ENCODE measurements around the gene STX7.
"Not testable (repeated sequence)": the region's sequence is repeated elsewhere in the genome, so short reads cannot be mapped to it uniquely, and the experiment has no call there.

STX7 gene

DNA sequence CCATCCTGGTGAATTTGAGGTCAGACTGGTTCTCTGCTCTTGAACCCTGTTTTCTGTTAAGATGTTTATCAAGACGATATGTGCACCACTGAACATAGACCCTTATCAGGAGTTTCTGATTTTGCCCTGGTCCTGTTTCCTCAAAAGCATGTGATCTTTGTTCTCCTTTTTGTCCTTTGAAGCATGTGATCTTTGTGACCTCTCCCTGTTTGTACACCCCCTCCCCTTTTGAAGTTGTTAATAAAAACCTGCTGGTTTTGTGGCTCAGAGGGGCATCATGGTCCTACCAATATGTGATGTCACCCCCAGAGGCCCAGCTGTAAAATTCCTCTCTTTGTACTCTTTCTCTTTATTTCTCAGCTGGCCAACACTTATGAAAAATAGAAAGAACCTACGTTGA is 21.6 kb upstream of the STX7 start:
- H3K36me3 ChIP-seq (ENCODE audit: control insufficient read depth in 2 of 2, insufficient read depth in 1 of 2, low read length in 2 of 2); H3K27ac ChIP-seq (ENCODE audit: extremely low read depth, low read depth, low read length); H3K9me3 ChIP-seq (ENCODE audit: control insufficient read depth, insufficient read depth, low read depth, low read length); H3K4me1 ChIP-seq (ENCODE audit: control insufficient read depth, insufficient read depth, low read length); CTCF ChIA-PET; POLR2A ChIA-PET; H3K4me3 ChIP-seq (ENCODE audit: low read depth, low read length): not testable (repeated sequence)
- TF ChIP-seq SETDB1 (IDR thresholded peaks at IDR 0.05; ENCODE audit: insufficient read length, low read length): peak; percentile 71

DNA sequence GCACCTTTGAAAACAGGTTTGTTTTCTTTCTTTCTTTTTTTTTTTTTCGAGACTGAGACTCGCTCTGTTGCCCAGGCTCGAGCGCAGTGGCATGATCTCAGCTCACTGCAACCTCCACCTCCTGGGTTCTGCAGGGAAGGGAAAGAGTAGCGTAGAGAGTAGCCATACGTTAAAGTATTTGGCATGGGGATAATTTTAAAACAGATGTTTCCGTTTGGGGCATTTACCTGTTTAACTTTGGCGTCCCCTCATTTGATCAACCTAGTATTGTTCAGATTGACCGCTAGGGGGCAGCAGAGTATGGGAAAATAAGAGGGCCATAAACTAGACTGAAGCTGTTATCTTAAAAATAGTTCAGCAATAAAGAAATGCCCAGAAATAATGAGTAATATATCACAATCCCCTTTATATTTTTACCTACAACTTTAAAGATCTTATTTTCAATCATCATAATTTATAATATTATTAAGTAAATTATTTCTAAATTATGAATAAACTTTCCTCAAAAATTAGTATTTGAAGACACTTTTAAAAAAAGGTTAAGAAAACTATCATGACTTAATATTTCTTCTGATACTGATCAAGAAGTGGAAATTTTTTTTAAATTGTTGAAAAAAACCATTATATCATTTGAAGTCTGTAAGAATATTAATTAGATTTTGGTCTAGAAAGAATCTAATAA is 17.5 kb upstream of the STX7 start:
- Histone ChIP-seq H3K4me3 (ENCODE audit: low read depth, low read length) (peak overlapping the region; percentile 25; the same call in 1 of the 2 replicates), H3K36me3 (ENCODE audit: control insufficient read depth in 2 of 2, insufficient read depth in 1 of 2, low read length in 2 of 2) (no peaks in the 10 kb centered on the region), H3K27ac (ENCODE audit: extremely low read depth, low read depth, low read length) (no peak overlapping the region), H3K4me1 (ENCODE audit: control insufficient read depth, insufficient read depth, low read length) (peaks cover 5% of the 10 kb centered on the region; the same call in 1 of the 2 replicates), H3K9me3 (ENCODE audit: control insufficient read depth, insufficient read depth, low read depth, low read length) (no peaks in the 10 kb centered on the region)
- CTCF ChIA-PET: interaction anchor here (0.5 to 2.9 kb wide), 45 partner anchors 8 to 1390 kb away, joined by 3 to 20 read pairs (median 3); partner anchors contain the start of genes TAAR8, TAAR9 and VNN1
- POLR2A ChIA-PET: no interaction called here
- TF ChIP-seq ZNF660 (tag by site-specific recombination; IDR thresholded peaks at IDR 0.05): peak; percentile 56; the same call in 1 of the 2 replicates
- TF ChIP-seq, protein P1, sequence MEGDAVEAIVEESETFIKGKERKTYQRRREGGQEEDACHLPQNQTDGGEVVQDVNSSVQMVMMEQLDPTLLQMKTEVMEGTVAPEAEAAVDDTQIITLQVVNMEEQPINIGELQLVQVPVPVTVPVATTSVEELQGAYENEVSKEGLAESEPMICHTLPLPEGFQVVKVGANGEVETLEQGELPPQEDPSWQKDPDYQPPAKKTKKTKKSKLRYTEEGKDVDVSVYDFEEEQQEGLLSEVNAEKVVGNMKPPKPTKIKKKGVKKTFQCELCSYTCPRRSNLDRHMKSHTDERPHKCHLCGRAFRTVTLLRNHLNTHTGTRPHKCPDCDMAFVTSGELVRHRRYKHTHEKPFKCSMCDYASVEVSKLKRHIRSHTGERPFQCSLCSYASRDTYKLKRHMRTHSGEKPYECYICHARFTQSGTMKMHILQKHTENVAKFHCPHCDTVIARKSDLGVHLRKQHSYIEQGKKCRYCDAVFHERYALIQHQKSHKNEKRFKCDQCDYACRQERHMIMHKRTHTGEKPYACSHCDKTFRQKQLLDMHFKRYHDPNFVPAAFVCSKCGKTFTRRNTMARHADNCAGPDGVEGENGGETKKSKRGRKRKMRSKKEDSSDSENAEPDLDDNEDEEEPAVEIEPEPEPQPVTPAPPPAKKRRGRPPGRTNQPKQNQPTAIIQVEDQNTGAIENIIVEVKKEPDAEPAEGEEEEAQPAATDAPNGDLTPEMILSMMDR (tag by site-specific recombination; IDR thresholded peaks at IDR 0.05): peak; percentile 56
- no peak for TF ChIP-seq ZNF785 (tag by site-specific recombination; IDR thresholded peaks at IDR 0.05)
- TF ChIP-seq ZEB2 (tag by site-specific recombination; IDR thresholded peaks at IDR 0.05): 0 out of 2 replicates have a peak, but pooled peaks have one; percentile 33
- TF ChIP-seq, protein P2, sequence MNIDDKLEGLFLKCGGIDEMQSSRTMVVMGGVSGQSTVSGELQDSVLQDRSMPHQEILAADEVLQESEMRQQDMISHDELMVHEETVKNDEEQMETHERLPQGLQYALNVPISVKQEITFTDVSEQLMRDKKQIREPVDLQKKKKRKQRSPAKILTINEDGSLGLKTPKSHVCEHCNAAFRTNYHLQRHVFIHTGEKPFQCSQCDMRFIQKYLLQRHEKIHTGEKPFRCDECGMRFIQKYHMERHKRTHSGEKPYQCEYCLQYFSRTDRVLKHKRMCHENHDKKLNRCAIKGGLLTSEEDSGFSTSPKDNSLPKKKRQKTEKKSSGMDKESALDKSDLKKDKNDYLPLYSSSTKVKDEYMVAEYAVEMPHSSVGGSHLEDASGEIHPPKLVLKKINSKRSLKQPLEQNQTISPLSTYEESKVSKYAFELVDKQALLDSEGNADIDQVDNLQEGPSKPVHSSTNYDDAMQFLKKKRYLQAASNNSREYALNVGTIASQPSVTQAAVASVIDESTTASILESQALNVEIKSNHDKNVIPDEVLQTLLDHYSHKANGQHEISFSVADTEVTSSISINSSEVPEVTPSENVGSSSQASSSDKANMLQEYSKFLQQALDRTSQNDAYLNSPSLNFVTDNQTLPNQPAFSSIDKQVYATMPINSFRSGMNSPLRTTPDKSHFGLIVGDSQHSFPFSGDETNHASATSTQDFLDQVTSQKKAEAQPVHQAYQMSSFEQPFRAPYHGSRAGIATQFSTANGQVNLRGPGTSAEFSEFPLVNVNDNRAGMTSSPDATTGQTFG (tag by site-specific recombination; IDR thresholded peaks at IDR 0.05; ENCODE audit: borderline replicate concordance): no peak
- peak; percentile 80 for TF ChIP-seq ZNF654 (tag by site-specific recombination; IDR thresholded peaks at IDR 0.05; ENCODE audit: low read depth)
- TF ChIP-seq, protein P3, sequence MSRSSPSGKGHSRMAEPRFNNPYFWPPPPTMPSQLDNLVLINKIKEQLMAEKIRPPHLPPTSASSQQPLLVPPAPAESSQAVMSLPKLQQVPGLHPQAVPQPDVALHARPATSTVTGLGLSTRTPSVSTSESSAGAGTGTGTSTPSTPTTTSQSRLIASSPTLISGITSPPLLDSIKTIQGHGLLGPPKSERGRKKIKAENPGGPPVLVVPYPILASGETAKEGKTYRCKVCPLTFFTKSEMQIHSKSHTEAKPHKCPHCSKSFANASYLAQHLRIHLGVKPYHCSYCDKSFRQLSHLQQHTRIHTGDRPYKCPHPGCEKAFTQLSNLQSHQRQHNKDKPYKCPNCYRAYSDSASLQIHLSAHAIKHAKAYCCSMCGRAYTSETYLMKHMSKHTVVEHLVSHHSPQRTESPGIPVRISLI (tag by site-specific recombination; IDR thresholded peaks at IDR 0.05): 0 out of 2 replicates have a peak, but pooled peaks have one; percentile 24

DNA sequence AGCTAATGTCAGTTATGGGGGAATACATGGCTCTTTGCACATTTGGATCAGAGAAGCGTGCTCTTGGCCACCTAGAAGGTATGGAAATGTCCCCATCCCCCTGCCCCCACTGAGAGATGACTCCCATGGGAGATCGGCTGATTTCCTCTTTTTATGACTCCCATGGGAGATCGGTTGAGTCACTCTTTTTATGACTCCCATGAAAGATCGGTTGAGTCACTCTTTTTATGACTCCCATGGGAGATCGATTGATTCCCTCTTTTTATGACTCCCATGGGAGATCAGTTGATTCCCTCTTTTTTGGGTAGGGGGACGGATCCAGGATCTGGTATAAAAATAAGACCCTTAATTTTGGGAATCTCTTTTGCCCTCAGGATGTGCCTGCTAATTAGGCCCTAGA is 14.9 kb upstream of the STX7 start:
- Histone ChIP-seq H3K4me1 (ENCODE audit: control insufficient read depth, insufficient read depth, low read length) (peaks cover 5% of the 10 kb centered on the region; the same call in 1 of the 2 replicates), H3K4me3 (ENCODE audit: low read depth, low read length) (no peak overlapping the region), H3K36me3 (ENCODE audit: control insufficient read depth in 2 of 2, insufficient read depth in 1 of 2, low read length in 2 of 2) (no peaks in the 10 kb centered on the region), H3K27ac (ENCODE audit: extremely low read depth, low read depth, low read length) (no peak overlapping the region; the same call in 1 of the 2 replicates), H3K9me3 (ENCODE audit: control insufficient read depth, insufficient read depth, low read depth, low read length) (no peaks in the 10 kb centered on the region)
- CTCF ChIA-PET: interaction anchor here (0.7 to 2.0 kb wide), 7 partner anchors 10 to 839 kb away, joined by 3 to 15 read pairs (median 4); partner anchors contain the start of gene STX7
- POLR2A ChIA-PET: no interaction called here
- no peak for TF ChIP-seq ZNF292 (tag by site-specific recombination; IDR thresholded peaks at IDR 0.05; ENCODE audit: borderline replicate concordance, low read depth)
- peak; percentile 76 for TF ChIP-seq SP7 (tag by site-specific recombination; IDR thresholded peaks at IDR 0.05)
- TF ChIP-seq ZNF223 (tag by site-specific recombination; IDR thresholded peaks at IDR 0.05): no peak
- no peak for TF ChIP-seq ZNF777 (tag by site-specific recombination; IDR thresholded peaks at IDR 0.05; ENCODE audit: borderline replicate concordance)
- peak; percentile 92 for TF ChIP-seq ZSCAN23 (tag by site-specific recombination; IDR thresholded peaks at IDR 0.05)
- TF ChIP-seq ZNF2 (tag by site-specific recombination; IDR thresholded peaks at IDR 0.05): no peak
- TF ChIP-seq ZNF311 (tag by site-specific recombination; IDR thresholded peaks at IDR 0.05; ENCODE audit: borderline replicate concordance): no peak
- no peak for TF ChIP-seq ZNF132 (tag by site-specific recombination; IDR thresholded peaks at IDR 0.05; ENCODE audit: borderline replicate concordance)
- TF ChIP-seq SP2 (tag by site-specific recombination; IDR thresholded peaks at IDR 0.05): no peak
- TF ChIP-seq MYNN (tag by site-specific recombination; IDR thresholded peaks at IDR 0.05; ENCODE audit: borderline replicate concordance): no peak
- TF ChIP-seq, protein P4, sequence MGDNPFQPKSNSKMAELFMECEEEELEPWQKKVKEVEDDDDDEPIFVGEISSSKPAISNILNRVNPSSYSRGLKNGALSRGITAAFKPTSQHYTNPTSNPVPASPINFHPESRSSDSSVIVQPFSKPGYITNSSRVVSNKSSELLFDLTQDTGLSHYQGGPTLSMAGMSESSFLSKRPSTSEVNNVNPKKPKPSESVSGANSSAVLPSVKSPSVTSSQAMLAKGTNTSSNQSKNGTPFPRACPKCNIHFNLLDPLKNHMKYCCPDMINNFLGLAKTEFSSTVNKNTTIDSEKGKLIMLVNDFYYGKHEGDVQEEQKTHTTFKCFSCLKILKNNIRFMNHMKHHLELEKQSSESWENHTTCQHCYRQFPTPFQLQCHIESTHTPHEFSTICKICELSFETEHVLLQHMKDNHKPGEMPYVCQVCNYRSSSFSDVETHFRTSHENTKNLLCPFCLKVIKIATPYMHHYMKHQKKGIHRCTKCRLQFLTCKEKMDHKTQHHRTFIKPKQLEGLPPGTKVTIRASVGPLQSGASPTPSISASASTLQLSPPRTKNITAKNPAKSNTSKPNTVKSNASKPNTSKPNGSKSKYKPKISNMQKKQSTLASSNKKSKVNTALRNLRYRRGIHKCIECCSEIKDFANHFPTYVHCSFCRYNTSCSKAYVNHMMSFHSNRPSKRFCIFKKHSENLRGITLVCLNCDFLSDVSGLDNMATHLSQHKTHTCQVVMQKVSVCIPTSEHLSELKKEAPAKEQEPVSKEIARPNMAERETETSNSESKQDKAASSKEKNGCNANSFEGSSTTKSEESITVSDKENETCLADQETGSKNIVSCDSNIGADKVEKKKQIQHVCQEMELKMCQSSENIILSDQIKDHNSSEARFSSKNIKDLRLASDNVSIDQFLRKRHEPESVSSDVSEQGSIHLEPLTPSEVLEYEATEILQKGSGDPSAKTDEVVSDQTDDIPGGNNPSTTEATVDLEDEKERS (tag by site-specific recombination; IDR thresholded peaks at IDR 0.05): no peak
- TF ChIP-seq ZFHX2 (tag by site-specific recombination; conservative IDR thresholded peaks at IDR 0.05): no peak
- TF ChIP-seq ZNF473 (tag by site-specific recombination; IDR thresholded peaks at IDR 0.05): no peak
- no peak for TF ChIP-seq RBAK (tag by site-specific recombination; IDR thresholded peaks at IDR 0.05)
- peak; percentile 65; the same call in 1 of the 2 replicates for TF ChIP-seq ZNF184 (tag by site-specific recombination; IDR thresholded peaks at IDR 0.05)
